Stomach (tissue), 4 donors: Measurements from ENCODE around the gene ATP2A3.

Experiments used
- POLR2A ChIP-seq, 4 donors: fragments of 450-650 bp; IDR thresholded peaks; one replicate each; pipeline ENCODE4 v1.6.1; 2016; ENCODE audit warnings: antibody characterized with exemption in 4 of 4, control low read depth in 2 of 4, mild to moderate bottlenecking in 1 of 4, moderate library complexity in 1 of 4
- POLR2AphosphoS5 ChIP-seq, 3 donors: sonication (generic); formaldehyde crosslinking; IDR thresholded peaks; one replicate each; pipeline ENCODE4 v1.6.1; 2016; ENCODE audit warnings: antibody characterized with exemption in 3 of 3
- TF ChIP-seq, protein P1 (sequence below), 7 experiments: fragments of 450-650 bp in 4 of 7; fragments of 200-600 bp in 3 of 7; sonication (generic) in 3 of 7; IDR thresholded peaks; one replicate each; pipeline ENCODE4 v1.5.1; 2016 to 2019; ENCODE audit warnings: antibody characterized with exemption in 7 of 7, control low read depth in 2 of 7, mild to moderate bottlenecking in 1 of 7

DNA sequence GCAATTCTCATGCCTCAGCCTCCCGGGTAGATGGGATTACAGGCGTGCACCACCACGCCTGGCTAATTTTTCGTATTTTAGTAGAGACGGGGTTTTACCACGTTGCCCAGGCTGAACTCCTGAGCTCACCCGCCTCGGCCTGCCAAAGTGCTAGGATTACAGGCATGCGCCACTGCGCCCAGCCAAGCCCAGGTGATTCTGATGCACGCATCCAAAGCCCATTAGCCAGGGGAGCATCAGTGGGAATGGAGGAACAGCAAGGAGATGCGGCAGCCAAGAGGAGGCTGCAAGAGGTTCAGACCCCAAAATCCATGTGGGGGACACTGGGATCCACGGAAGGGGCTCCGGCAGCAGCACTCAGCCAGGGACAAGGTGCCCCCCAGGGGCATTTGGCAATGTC, 12.1 kb downstream of the ATP2A3 start:
- TF ChIP-seq, protein P1, sequence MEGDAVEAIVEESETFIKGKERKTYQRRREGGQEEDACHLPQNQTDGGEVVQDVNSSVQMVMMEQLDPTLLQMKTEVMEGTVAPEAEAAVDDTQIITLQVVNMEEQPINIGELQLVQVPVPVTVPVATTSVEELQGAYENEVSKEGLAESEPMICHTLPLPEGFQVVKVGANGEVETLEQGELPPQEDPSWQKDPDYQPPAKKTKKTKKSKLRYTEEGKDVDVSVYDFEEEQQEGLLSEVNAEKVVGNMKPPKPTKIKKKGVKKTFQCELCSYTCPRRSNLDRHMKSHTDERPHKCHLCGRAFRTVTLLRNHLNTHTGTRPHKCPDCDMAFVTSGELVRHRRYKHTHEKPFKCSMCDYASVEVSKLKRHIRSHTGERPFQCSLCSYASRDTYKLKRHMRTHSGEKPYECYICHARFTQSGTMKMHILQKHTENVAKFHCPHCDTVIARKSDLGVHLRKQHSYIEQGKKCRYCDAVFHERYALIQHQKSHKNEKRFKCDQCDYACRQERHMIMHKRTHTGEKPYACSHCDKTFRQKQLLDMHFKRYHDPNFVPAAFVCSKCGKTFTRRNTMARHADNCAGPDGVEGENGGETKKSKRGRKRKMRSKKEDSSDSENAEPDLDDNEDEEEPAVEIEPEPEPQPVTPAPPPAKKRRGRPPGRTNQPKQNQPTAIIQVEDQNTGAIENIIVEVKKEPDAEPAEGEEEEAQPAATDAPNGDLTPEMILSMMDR (IDR thresholded peaks at IDR 0.05): no peak
- TF ChIP-seq POLR2AphosphoS5 (IDR thresholded peaks at IDR 0.05) (no peak), POLR2A (IDR thresholded peaks at IDR 0.05) (no peak)
